Immature natural killer cell (primary cell): ENCODE results near the gene FOXA2. TPM values are rescaled to one million over a fixed set of nuclear protein-coding genes. Genes with fewer than 3 reads are reported as not detected.
"Not testable (repeated sequence)": the region's sequence is repeated elsewhere in the genome, so short reads cannot be mapped to it uniquely, and the experiment has no call there.

Source experiments
- DNase-seq, 3 donors: peaks; one replicate each; pipeline ENCODE4 v3.0.0; 2022; ENCODE audit warnings: mixed read lengths in 1 of 3
- H3K27ac Mint-ChIP-seq, 6 donors: one replicate each; pipeline ENCODE4 v1.8.0; 2020; ENCODE audit warnings: mixed read lengths in 6 of 6, mild to moderate bottlenecking in 5 of 6, inconsistent platforms in 4 of 6, moderate library complexity in 3 of 6
- H3K27me3 Mint-ChIP-seq, 3 donors: one replicate each; pipeline ENCODE4 v1.8.0; 2020 to 2021; ENCODE audit warnings: low read depth in 3 of 3, mild to moderate bottlenecking in 3 of 3, mixed read lengths in 3 of 3, moderate library complexity in 3 of 3, inconsistent platforms in 1 of 3
- H3K36me3 Mint-ChIP-seq, 3 donors: one replicate each; pipeline ENCODE4 v1.8.0; 2020; ENCODE audit warnings: mixed read lengths in 3 of 3, inconsistent platforms in 2 of 3, mild to moderate bottlenecking in 2 of 3
- H3K4me1 Mint-ChIP-seq, 2 donors: one replicate each; pipeline ENCODE4 v1.8.0; 2020; ENCODE audit warnings: inconsistent platforms in 2 of 2, mild to moderate bottlenecking in 2 of 2, mixed read lengths in 2 of 2, moderate library complexity in 1 of 2
- H3K4me3 Mint-ChIP-seq, 5 donors: one replicate each; pipeline ENCODE4 v1.8.0; 2020; ENCODE audit warnings: mild to moderate bottlenecking in 5 of 5, mixed read lengths in 5 of 5, inconsistent platforms in 3 of 5, moderate library complexity in 3 of 5
- H3K9me3 Mint-ChIP-seq, 6 donors: one replicate each; pipeline ENCODE4 v1.8.0; 2020; ENCODE audit warnings: mild to moderate bottlenecking in 6 of 6, mixed read lengths in 6 of 6, inconsistent platforms in 4 of 6, moderate library complexity in 3 of 6
- polyA plus RNA-seq, 3 donors: library from polyadenylated mRNA; unstranded; fragments of 300-500 nt; fragmentation: Illumina TruSeq; gene quantifications; one replicate each; pipeline ENCODE4 v1.2.3, GENCODE V29; 2021

The FOXA2 gene
- polyA plus RNA-seq, 3 donors from 2014 or later, result not detected

GRCh38 chr20:22601361-22602141, 17.2 kb upstream of the FOXA2 start:
- DNase-seq, result no peak
- H3K27me3 Mint-ChIP-seq, result peaks cover 0 to 6% (median 5%) of the 10 kb centered on the region in 3 donors
- H3K27ac Mint-ChIP-seq, result no peak overlapping the region
- no peaks in the 10 kb centered on the region for H3K4me1 Mint-ChIP-seq
- H3K36me3 Mint-ChIP-seq, result no peaks in the 10 kb centered on the region
- no peak overlapping the region for H3K4me3 Mint-ChIP-seq
- H3K9me3 Mint-ChIP-seq, result no peaks in the 10 kb centered on the region

GRCh38 chr20:22599258-22599657, 14.9 kb upstream of the FOXA2 start:
- H3K36me3 Mint-ChIP-seq, result not testable (repeated sequence)

GRCh38 chr20:22597303-22597702, 12.9 kb upstream of the FOXA2 start:
- H3K4me3 Mint-ChIP-seq, result no peak overlapping the region
- no peak overlapping the region for H3K27ac Mint-ChIP-seq
- peaks cover 0 to 2% (median 0%) of the 10 kb centered on the region in 6 donors for H3K9me3 Mint-ChIP-seq
- no peak for DNase-seq
- no peaks in the 10 kb centered on the region for H3K4me1 Mint-ChIP-seq
- no peaks in the 10 kb centered on the region for H3K36me3 Mint-ChIP-seq
- H3K27me3 Mint-ChIP-seq, result peaks cover 1 to 4% (median 3%) of the 10 kb centered on the region in 3 donors

More at GRCh38 chr20:22599258-22599657, 14.9 kb upstream of the FOXA2 start:
- H3K4me1 Mint-ChIP-seq, H3K9me3 Mint-ChIP-seq, H3K4me3 Mint-ChIP-seq, H3K27ac Mint-ChIP-seq, H3K27me3 Mint-ChIP-seq, DNase-seq: not testable (repeated sequence)

GRCh38 chr20:22590662-22591061, 6.3 kb upstream of the FOXA2 start:
- Mint-ChIP-seq H3K27ac (no peak overlapping the region), H3K27me3 (peaks cover 8 to 15% (median 15%) of the 10 kb centered on the region in 3 donors), H3K36me3 (peaks cover 0 to 4% (median 0%) of the 10 kb centered on the region in 3 donors), H3K4me3 (no peak overlapping the region), H3K9me3 (peaks cover 0 to 6% (median 3%) of the 10 kb centered on the region in 6 donors), H3K4me1 (no peaks in the 10 kb centered on the region)
- DNase-seq, result no peak

- H3K4me3 Mint-ChIP-seq, result no peak overlapping the region
- peaks cover 0 to 4% (median 0%) of the 10 kb centered on the region in 3 donors for H3K36me3 Mint-ChIP-seq
- H3K4me1 Mint-ChIP-seq, result no peaks in the 10 kb centered on the region
- H3K9me3 Mint-ChIP-seq, result peaks cover 0 to 6% (median 4%) of the 10 kb centered on the region in 6 donors
- H3K27me3 Mint-ChIP-seq, result peaks cover 10 to 17% (median 15%) of the 10 kb centered on the region in 3 donors
- DNase-seq, result no peak
- no peak overlapping the region for H3K27ac Mint-ChIP-seq
These were observed 2.4 kb upstream of the FOXA2 start for GRCh38 chr20:22586645-22587310.

GRCh38 chr20:22585786-22586493, 1.6 kb upstream of the FOXA2 start:
- DNase-seq, result no peak
- peaks cover 0 to 4% (median 0%) of the 10 kb centered on the region in 3 donors for H3K36me3 Mint-ChIP-seq
- H3K4me1 Mint-ChIP-seq, result no peaks in the 10 kb centered on the region
- peaks cover 17 to 20% (median 18%) of the 10 kb centered on the region in 3 donors for H3K27me3 Mint-ChIP-seq
- no peak overlapping the region for H3K27ac Mint-ChIP-seq
- H3K9me3 Mint-ChIP-seq, result peaks cover 0 to 14% (median 3%) of the 10 kb centered on the region in 6 donors
- no peak overlapping the region for H3K4me3 Mint-ChIP-seq

GRCh38 chr20:22584922-22585785, 782 bp upstream of the FOXA2 start:
- no peak overlapping the region for H3K4me3 Mint-ChIP-seq
- H3K36me3 Mint-ChIP-seq, result peaks cover 0 to 8% (median 0%) of the 10 kb centered on the region in 3 donors
- H3K9me3 Mint-ChIP-seq, result peaks cover 0 to 22% (median 3%) of the 10 kb centered on the region in 6 donors
- no peaks in the 10 kb centered on the region for H3K4me1 Mint-ChIP-seq
- H3K27ac Mint-ChIP-seq, result no peak overlapping the region
- DNase-seq, result no peak
- peaks cover 13 to 21% (median 20%) of the 10 kb centered on the region in 3 donors for H3K27me3 Mint-ChIP-seq

GRCh38 chr20:22583773-22584521, 425 bp downstream of the FOXA2 start:
- peaks cover 12 to 25% (median 16%) of the 10 kb centered on the region in 3 donors for H3K27me3 Mint-ChIP-seq
- no peak overlapping the region for H3K27ac Mint-ChIP-seq
- DNase-seq, result no peak
- peaks cover 0 to 24% (median under 1%) of the 10 kb centered on the region in 6 donors for H3K9me3 Mint-ChIP-seq
- H3K4me1 Mint-ChIP-seq, result no peaks in the 10 kb centered on the region
- no peak overlapping the region for H3K4me3 Mint-ChIP-seq
- peaks cover 0 to 8% (median 0%) of the 10 kb centered on the region in 3 donors for H3K36me3 Mint-ChIP-seq

- no peaks in the 10 kb centered on the region for H3K4me1 Mint-ChIP-seq
- DNase-seq, result no peak
- no peak overlapping the region for H3K4me3 Mint-ChIP-seq
- peaks cover 12 to 28% (median 16%) of the 10 kb centered on the region in 3 donors for H3K27me3 Mint-ChIP-seq
- peaks cover 0 to 24% (median 0%) of the 10 kb centered on the region in 6 donors for H3K9me3 Mint-ChIP-seq
- no peak overlapping the region for H3K27ac Mint-ChIP-seq
- H3K36me3 Mint-ChIP-seq, result peaks cover 0 to 8% (median 0%) of the 10 kb centered on the region in 3 donors
These were observed 1.2 kb downstream of the FOXA2 start for GRCh38 chr20:22582964-22583772.

- Mint-ChIP-seq H3K4me1 (no peaks in the 10 kb centered on the region), H3K27me3 (peaks cover 15 to 26% (median 15%) of the 10 kb centered on the region in 3 donors), H3K9me3 (peaks cover 0 to 24% (median 0%) of the 10 kb centered on the region in 6 donors), H3K27ac (no peak overlapping the region), H3K36me3 (peaks cover 0 to 5% (median 0%) of the 10 kb centered on the region in 3 donors), H3K4me3 (no peak overlapping the region)
- no peak for DNase-seq
These were observed 1.9 kb downstream of the FOXA2 start for GRCh38 chr20:22582386-22582963.

- no peak overlapping the region for H3K27ac Mint-ChIP-seq
- H3K9me3 Mint-ChIP-seq, result peaks cover 0 to 24% (median 0%) of the 10 kb centered on the region in 6 donors
- H3K27me3 Mint-ChIP-seq, result peaks cover 12 to 24% (median 16%) of the 10 kb centered on the region in 3 donors
- no peaks in the 10 kb centered on the region for H3K4me1 Mint-ChIP-seq
- no peak for DNase-seq
- peak overlapping the region in 1 of 5 donors; percentile 7 for H3K4me3 Mint-ChIP-seq
- H3K36me3 Mint-ChIP-seq, result peaks cover 0 to 4% (median 0%) of the 10 kb centered on the region in 3 donors
These were observed 2.7 kb downstream of the FOXA2 start for GRCh38 chr20:22581437-22582385.
